H1 (cell line): ENCODE results near the gene ZNF20. TPM values are rescaled to one million over a fixed set of nuclear protein-coding genes. Genes with fewer than 3 reads are reported as not detected.

Source experiments
- CTCF ChIA-PET: fragments of 300-600 bp; sonication (Branson Sonifier 250); formaldehyde crosslinking; loops from one replicate; lab custom pipeline; 2021; ENCODE audit not compliant: partially characterized antibody; lab: Charles Lee
- POLR2A ChIA-PET: fragments of 300-600 bp; sonication (Branson Sonifier 250); formaldehyde crosslinking; loops from one replicate; lab custom pipeline; 2021; ENCODE audit warnings: inconsistent platforms; ENCODE audit not compliant: partially characterized antibody; lab: Charles Lee
- DNase-seq, 2 experiments: peaks; one replicate each; pipeline versions ENCODE4 v3.0.0 to v3.0.0-alpha.2; 2010 to 2022; ENCODE audit warnings: low spot score in 2 of 2, low read depth in 1 of 2, mixed read lengths in 1 of 2
- FAIRE-seq: peaks from 2 replicates; lab custom pipeline; 2011; peaks lifted over from hg19 to GRCh38; lab: Jason Lieb, UNC
- H2AFZ ChIP-seq: 2 replicates; pipeline ENCODE4 v1.8.1; 2012; ENCODE audit warnings: low read length, inconsistent platforms
- H2AK5ac ChIP-seq: 2 replicates; pipeline ENCODE4 v1.6.1; 2013; ENCODE audit warnings: low read depth, low read length
- H2BK120ac ChIP-seq: replicated peaks from 2 replicates; pipeline ENCODE3; 2013; ENCODE audit warnings: low read depth, low read length, inconsistent platforms
- H2BK12ac ChIP-seq: 2 replicates; pipeline ENCODE4 v1.6.1; 2013; ENCODE audit warnings: low read depth, low read length
- H2BK15ac ChIP-seq: 2 replicates; pipeline ENCODE4 v1.6.1; 2013; ENCODE audit warnings: low read length
- H2BK20ac ChIP-seq: 2 replicates; pipeline ENCODE4 v1.6.1; 2013; ENCODE audit warnings: low read length
- H2BK5ac ChIP-seq: 2 replicates; pipeline ENCODE4 v1.6.1; 2013; ENCODE audit warnings: low read depth, low read length
- H3K14ac ChIP-seq: 2 replicates; pipeline ENCODE4 v1.6.1; 2013; ENCODE audit warnings: inconsistent platforms; ENCODE audit not compliant: insufficient read length
- H3K18ac ChIP-seq: 2 replicates; pipeline ENCODE4 v1.6.1; 2013; ENCODE audit warnings: low read length; ENCODE audit errors: extremely low read depth
- H3K23ac ChIP-seq: 2 replicates; pipeline ENCODE4 v1.6.1; 2013; ENCODE audit warnings: inconsistent platforms; ENCODE audit not compliant: insufficient read length
- H3K23me2 ChIP-seq: 2 replicates; pipeline ENCODE4 v1.6.1; 2013; ENCODE audit warnings: low read depth, low read length
- H3K27ac ChIP-seq: 2 replicates; pipeline ENCODE4 v1.6.1; 2011; ENCODE audit warnings: low read depth, low read length, inconsistent platforms
- H3K27me3 ChIP-seq, 4 experiments: replicated peaks in 1 of 4; 1 replicate in 1 of 4; 2 replicates in 3 of 4; pipeline versions ENCODE4 v1.6.1 to v1.8.1; 2011 to 2013; ENCODE audit warnings: low read length in 3 of 4, mild to moderate bottlenecking in 3 of 4, inconsistent platforms in 2 of 4, mixed read lengths in 2 of 4, moderate library complexity in 1 of 4; ENCODE audit not compliant: control insufficient read depth in 3 of 4, insufficient read depth in 3 of 4; ENCODE audit errors: extremely low read depth in 1 of 4
- H3K36me3 ChIP-seq, 4 experiments: 2 replicates each; pipeline versions ENCODE4 v1.6.1 to v1.8.1; 2011 to 2013; ENCODE audit warnings: mild to moderate bottlenecking in 4 of 4, low read length in 3 of 4, moderate library complexity in 2 of 4, control low read depth in 1 of 4, inconsistent platforms in 1 of 4; ENCODE audit not compliant: insufficient read depth in 4 of 4, control insufficient read depth in 2 of 4
- H3K4ac ChIP-seq: replicated peaks from 2 replicates; pipeline ENCODE3; 2013; ENCODE audit warnings: low read length, low read depth, mixed read lengths, inconsistent platforms; ENCODE audit not compliant: insufficient read length
- H3K4me1 ChIP-seq, 4 experiments: replicated peaks in 1 of 4; 1 replicate in 1 of 4; 2 replicates in 3 of 4; pipeline versions ENCODE4 v1.6.1 to v1.8.1; 2011 to 2013; ENCODE audit warnings: low read length in 3 of 4, inconsistent platforms in 2 of 4, mixed read lengths in 1 of 4; ENCODE audit not compliant: insufficient read depth in 4 of 4, control insufficient read depth in 3 of 4
- H3K4me2 ChIP-seq, 2 experiments: 2 replicates each; pipeline versions ENCODE4 v1.6.1 to v1.8.1; 2011 to 2013; ENCODE audit warnings: low read depth in 2 of 2, low read length in 2 of 2, control low read depth in 1 of 2, inconsistent platforms in 1 of 2, mild to moderate bottlenecking in 1 of 2; ENCODE audit not compliant: insufficient read depth in 1 of 2
- H3K4me3 ChIP-seq, 4 experiments: fragments of 200-600, 300-600 bp in 1 of 4; sonication (generic), shearing (Covaris generic), sonication (Bioruptor Twin) in 1 of 4; 2 replicates each; pipeline versions ENCODE4 v1.5.1 to v1.8.1; 2011 to 2016; ENCODE audit warnings: low read length in 4 of 4, low read depth in 3 of 4, control low read depth in 2 of 4, inconsistent platforms in 2 of 4, mild to moderate bottlenecking in 2 of 4, mixed read lengths in 1 of 4, moderate library complexity in 1 of 4; ENCODE audit not compliant: insufficient read depth in 2 of 4; ENCODE audit errors: extremely low read depth in 1 of 4
- H3K56ac ChIP-seq: replicated peaks from 2 replicates; pipeline ENCODE3; 2013; ENCODE audit warnings: low read depth, mild to moderate bottlenecking, mixed read lengths, low read length, inconsistent platforms; ENCODE audit not compliant: insufficient read length
- H3K79me1 ChIP-seq: 2 replicates; pipeline ENCODE4 v1.6.1; 2013; ENCODE audit warnings: low read depth, low read length, control low read depth
- H3K79me2 ChIP-seq, 2 experiments: 2 replicates each; pipeline versions ENCODE4 v1.6.1 to v1.8.1; 2012 to 2013; ENCODE audit warnings: low read length in 2 of 2, mild to moderate bottlenecking in 2 of 2, inconsistent platforms in 1 of 2; ENCODE audit not compliant: insufficient read depth in 2 of 2, control insufficient read depth in 1 of 2
- H3K9ac ChIP-seq, 4 experiments: replicated peaks in 1 of 4; 1 replicate in 1 of 4; 2 replicates in 3 of 4; pipeline versions ENCODE4 v1.6.1 to v1.8.1; 2011 to 2013; ENCODE audit warnings: low read depth in 3 of 4, low read length in 3 of 4, control low read depth in 2 of 4, mild to moderate bottlenecking in 2 of 4, moderate library complexity in 2 of 4, inconsistent platforms in 1 of 4; ENCODE audit errors: extremely low read depth in 1 of 4
- H3K9me3 ChIP-seq, 2 experiments: 2 replicates each; pipeline versions ENCODE4 v1.6.1 to v1.8.1; 2012 to 2013; ENCODE audit warnings: mild to moderate bottlenecking in 2 of 2, moderate library complexity in 2 of 2, control low read depth in 1 of 2, inconsistent platforms in 1 of 2, low read depth in 1 of 2, low read length in 1 of 2, mixed read lengths in 1 of 2; ENCODE audit not compliant: insufficient read depth in 2 of 2
- H4K20me1 ChIP-seq, 2 experiments: replicated peaks in 1 of 2; 2 replicates each; pipeline versions ENCODE3 to v1.8.1; 2011 to 2013; ENCODE audit warnings: inconsistent platforms in 2 of 2, low read length in 2 of 2, mild to moderate bottlenecking in 1 of 2; ENCODE audit not compliant: insufficient read depth in 2 of 2, control insufficient read depth in 1 of 2
- H4K5ac ChIP-seq: 2 replicates; pipeline ENCODE4 v1.6.1; 2013; ENCODE audit warnings: low read length, low read depth, mixed read lengths, inconsistent platforms; ENCODE audit not compliant: insufficient read length
- H4K8ac ChIP-seq: 2 replicates; pipeline ENCODE4 v1.8.0; 2013; ENCODE audit warnings: mild to moderate bottlenecking, moderate library complexity, low read length, inconsistent platforms; ENCODE audit not compliant: insufficient read depth; ENCODE audit errors: extremely low read depth
- H4K91ac ChIP-seq: replicated peaks from 2 replicates; pipeline ENCODE3; 2013; ENCODE audit warnings: low read length, mixed read lengths, inconsistent platforms; ENCODE audit not compliant: insufficient read length
- HDAC6 ChIP-seq: IDR thresholded peaks from one replicate; pipeline ENCODE4 v1.7.1; 2012; ENCODE audit warnings: low read depth, mild to moderate bottlenecking, inconsistent platforms, low read length, moderate library complexity
- JUN ChIP-seq: IDR thresholded peaks from 2 replicates; pipeline ENCODE4 v1.6.1; 2011; ENCODE audit warnings: low read depth, mild to moderate bottlenecking, improper control_type of control experiment, low read length
- MAFK ChIP-seq: IDR thresholded peaks from 2 replicates; pipeline ENCODE4 v1.6.1; 2012; ENCODE audit warnings: low read depth, mild to moderate bottlenecking, improper control_type of control experiment, low read length
- RNF2 ChIP-seq: fragments of 200-900, 300-1000 bp; sonication (generic); IDR thresholded peaks from 2 replicates; pipeline ENCODE4 v1.7.1; 2016; ENCODE audit warnings: borderline replicate concordance, low read depth, mild to moderate bottlenecking, antibody characterized with exemption, low read length; ENCODE audit not compliant: poor library complexity, severe bottlenecking; ENCODE audit errors: missing control alignments
- WGBS, 2 experiments: shearing (Covaris generic) in 1 of 2; methylation state at CpG; one replicate each; pipeline versions ENCODE4 v1.1.6 to v1.1.7; 2013 to 2015; ENCODE audit warnings: low lambda C conversion rate in 2 of 2, mixed read lengths in 2 of 2, inconsistent platforms in 1 of 2, low coverage in 1 of 2, missing lambda C conversion rate in 1 of 2; ENCODE audit not compliant: insufficient replicate concordance in 2 of 2, insufficient coverage in 1 of 2, insufficient read length in 1 of 2; ENCODE audit errors: extremely low coverage in 1 of 2, missing lambda C conversion rate in 1 of 2; 5-methylcytosine and 5-hydroxymethylcytosine counted together
- polyA plus RNA-seq, 7 experiments: library from polyadenylated mRNA; depleted of rRNA in 3 of 7; stranded (reverse) in 5 of 7; unstranded in 2 of 7; fragments of >200 nt in 5 of 7; fragments of 200-250 nt in 2 of 7; gene quantifications; 1 replicate in 5 of 7; 2 replicates in 1 of 7; 4 replicates in 1 of 7; pipeline versions ENCODE4 v1.2.1 to v1.2.3, GENCODE V29; 2011 to 2013; ENCODE audit warnings: missing spikeins in 2 of 7, mixed read lengths in 2 of 7
- total RNA-seq: library from RNA; stranded (reverse); fragmentation: NEBNext Ultra II Directional; extraction: Animal tissue kit (Norgen Biotek cat#: 25700); gene quantifications from 2 replicates; pipeline ENCODE4 v1.2.1, GENCODE V29; 2021

Gene ZNF20
- total and polyA plus RNA-seq, 2 of the 8 experiments (the other 6 are each of a cell fraction or from before 2014, with no cell fraction given), result 1.6 to 9.0 TPM

- Histone ChIP-seq H3K9me3 (peaks cover 13 to 14% of the 10 kb centered on the region in 2 experiments; a peak in 2 of 4 replicates), H2BK5ac (no peak overlapping the region), H3K79me2 (peaks cover 0 to 58% of the 10 kb centered on the region in 2 experiments; a peak in 3 of 4 replicates), H2AFZ (no peak overlapping the region), H3K56ac (no peak overlapping the region), H3K9ac (no peak overlapping the region), H3K27ac (no peak overlapping the region), H2BK120ac (no peak overlapping the region), H3K23ac (no peak overlapping the region), H4K91ac (no peak overlapping the region), H2BK12ac (no peak overlapping the region), H3K4ac (no peak overlapping the region), H3K18ac (no peak overlapping the region), H4K20me1 (no peaks in the 10 kb centered on the region), H3K36me3 (peaks cover 2 to 46% (median 23%) of the 10 kb centered on the region in 4 experiments; a peak in 6 of 8 replicates), H4K5ac (no peak overlapping the region), H2BK20ac (no peak overlapping the region), H2BK15ac (no peak overlapping the region), H4K8ac (no peak overlapping the region), H3K14ac (no peak overlapping the region), H3K4me1 (no peaks in the 10 kb centered on the region; a peak in 1 of 7 replicates)
- POLR2A ChIA-PET, result interaction anchor here (0.9 to 2.3 kb wide), 8 partner anchors 8 to 50 kb away, joined by 3 to 7 read pairs (median 3); partner anchors contain the start of genes ZNF20 and ZNF878
- WGBS, 2 experiments, result 99% methylated on average over 4 of the region's 4 CpGs; no CpG with 5 or more reads in 1 of the 2 experiments
- no peak for FAIRE-seq
- no peak for TF ChIP-seq JUN
- no peak for TF ChIP-seq HDAC6
- no peak for TF ChIP-seq MAFK
- no peak for TF ChIP-seq RNF2
- TF ChIP-seq, all 59 proteins: peak for 0
- H3K27me3 ChIP-seq, result no peaks in the 10 kb centered on the region
- H3K23me2 ChIP-seq, result 0 out of 2 replicates have a peak, but pooled peaks cover 2% of the 10 kb centered on the region
- CTCF ChIA-PET, result interaction anchor here (0.6 to 1.1 kb wide), 3 partner anchors 31 to 46 kb away, joined by 3 to 4 read pairs (median 3); no protein-coding TSS in a partner anchor
- no peak overlapping the region for H2AK5ac ChIP-seq
- no peak overlapping the region for H3K4me3 ChIP-seq
- no peak for DNase-seq
- H3K79me1 ChIP-seq, result peaks cover 3% of the 10 kb centered on the region; the same call in 1 of the 2 replicates
- no peak overlapping the region for H3K4me2 ChIP-seq
Measured at GRCh38 chr19:12095111-12095790, 44.9 kb downstream of the ZNF20 start.
